Measurements from ENCODE around the gene HNRNPH2. TPM values are rescaled to one million over a fixed set of nuclear protein-coding genes. Genes with fewer than 3 reads are reported as not detected.

Gene HNRNPH2
- total RNA-seq, 2 donors from 2014 or later = 75.2 to 80.7 TPM

GRCh38 chrX:101450085-101450484 is 42.1 kb downstream of the HNRNPH2 start:
- no peak overlapping the region for H3K27ac ChIP-seq (ENCODE audit: low read depth, low read length)
- Mint-ChIP-seq H3K9me3 (peaks cover 50% of the 10 kb centered on the region), H3K36me3 (ENCODE audit: low read depth) (peaks cover 31% of the 10 kb centered on the region), H3K4me3 (no peak overlapping the region), H3K4me1 (peaks cover 1% of the 10 kb centered on the region), H3K27ac (no peak overlapping the region), H3K27me3 (ENCODE audit: insufficient read depth) (no peaks in the 10 kb centered on the region)
- no peak for TF ChIP-seq CTCF (conservative IDR thresholded peaks at IDR 0.05)
- H3K9me3 ChIP-seq (ENCODE audit: control insufficient read depth, low read length) = no peaks in the 10 kb centered on the region
- WGBS, 2 experiments (ENCODE audit: insufficient coverage in 1 of 2, insufficient read length in 1 of 2) = 86% methylated on average over 2 of the region's 2 CpGs; no CpG with 5 or more reads in 1 of the 2 experiments
- H3K27me3 ChIP-seq (ENCODE audit: control insufficient read depth, insufficient read depth, low read length, poor library complexity, severe bottlenecking) = no peaks in the 10 kb centered on the region
- H3K4me3 ChIP-seq (ENCODE audit: low read length) = no peak overlapping the region
- no peak overlapping the region for H3K9ac ChIP-seq (ENCODE audit: extremely low read depth, low read length, poor library complexity, severe bottlenecking)
- DNase-seq = no peak
- no peaks in the 10 kb centered on the region for H3K36me3 ChIP-seq (ENCODE audit: control insufficient read depth, insufficient read depth, low read length)
- no peaks in the 10 kb centered on the region for H3K4me1 ChIP-seq (ENCODE audit: control insufficient read depth, insufficient read depth, low read length)

GRCh38 chrX:101450961-101451360 is 42.9 kb downstream of the HNRNPH2 start:
- Histone ChIP-seq H3K4me3 (ENCODE audit: low read length) (no peak overlapping the region), H3K9me3 (ENCODE audit: control insufficient read depth, low read length) (no peaks in the 10 kb centered on the region), H3K27me3 (ENCODE audit: control insufficient read depth, insufficient read depth, low read length, poor library complexity, severe bottlenecking) (no peaks in the 10 kb centered on the region), H3K4me1 (ENCODE audit: control insufficient read depth, insufficient read depth, low read length) (no peaks in the 10 kb centered on the region), H3K27ac (ENCODE audit: low read depth, low read length) (no peak overlapping the region), H3K9ac (ENCODE audit: extremely low read depth, low read length, poor library complexity, severe bottlenecking) (no peak overlapping the region), H3K36me3 (ENCODE audit: control insufficient read depth, insufficient read depth, low read length) (no peaks in the 10 kb centered on the region)
- no peak for TF ChIP-seq CTCF (conservative IDR thresholded peaks at IDR 0.05)
- Mint-ChIP-seq H3K4me3 (no peak overlapping the region), H3K36me3 (ENCODE audit: low read depth) (peaks cover 38% of the 10 kb centered on the region), H3K9me3 (peaks cover 54% of the 10 kb centered on the region), H3K27ac (no peak overlapping the region), H3K27me3 (ENCODE audit: insufficient read depth) (no peaks in the 10 kb centered on the region), H3K4me1 (peaks cover 1% of the 10 kb centered on the region)
- no peak for DNase-seq
- 96% methylated on average over 2 of the region's 2 CpGs; no CpG with 5 or more reads in 1 of the 2 experiments for WGBS, 2 experiments (ENCODE audit: insufficient coverage in 1 of 2, insufficient read length in 1 of 2)

GRCh38 chrX:101452056-101452455 is 44.0 kb downstream of the HNRNPH2 start:
- Histone ChIP-seq H3K27me3 (ENCODE audit: control insufficient read depth, insufficient read depth, low read length, poor library complexity, severe bottlenecking) (no peaks in the 10 kb centered on the region), H3K4me3 (ENCODE audit: low read length) (no peak overlapping the region), H3K4me1 (ENCODE audit: control insufficient read depth, insufficient read depth, low read length) (no peaks in the 10 kb centered on the region), H3K27ac (ENCODE audit: low read depth, low read length) (no peak overlapping the region), H3K36me3 (ENCODE audit: control insufficient read depth, insufficient read depth, low read length) (no peaks in the 10 kb centered on the region), H3K9ac (ENCODE audit: extremely low read depth, low read length, poor library complexity, severe bottlenecking) (no peak overlapping the region), H3K9me3 (ENCODE audit: control insufficient read depth, low read length) (no peaks in the 10 kb centered on the region)
- Mint-ChIP-seq H3K36me3 (ENCODE audit: low read depth) (peaks cover 42% of the 10 kb centered on the region), H3K27me3 (ENCODE audit: insufficient read depth) (no peaks in the 10 kb centered on the region), H3K27ac (no peak overlapping the region), H3K9me3 (peaks cover 53% of the 10 kb centered on the region), H3K4me3 (no peak overlapping the region), H3K4me1 (peaks cover 1% of the 10 kb centered on the region)
- DNase-seq = no peak
- 89% methylated on average over 2 of the region's 3 CpGs; no CpG with 5 or more reads in 1 of the 2 experiments for WGBS, 2 experiments (ENCODE audit: insufficient coverage in 1 of 2, insufficient read length in 1 of 2)
- TF ChIP-seq CTCF (conservative IDR thresholded peaks at IDR 0.05) = no peak

Data from endodermal cell (in vitro differentiated cells).